Measurements from ENCODE around the gene BLCAP. TPM values are rescaled to one million over a fixed set of nuclear protein-coding genes. Genes with fewer than 3 reads are reported as not detected.

BLCAP gene
- total and polyA plus RNA-seq, 4 donors, result 12.6 to 72.0 (median 49.2) TPM

- no peak for TF ChIP-seq SP1 (IDR thresholded peaks at IDR 0.05)
- TF ChIP-seq, protein P1, sequence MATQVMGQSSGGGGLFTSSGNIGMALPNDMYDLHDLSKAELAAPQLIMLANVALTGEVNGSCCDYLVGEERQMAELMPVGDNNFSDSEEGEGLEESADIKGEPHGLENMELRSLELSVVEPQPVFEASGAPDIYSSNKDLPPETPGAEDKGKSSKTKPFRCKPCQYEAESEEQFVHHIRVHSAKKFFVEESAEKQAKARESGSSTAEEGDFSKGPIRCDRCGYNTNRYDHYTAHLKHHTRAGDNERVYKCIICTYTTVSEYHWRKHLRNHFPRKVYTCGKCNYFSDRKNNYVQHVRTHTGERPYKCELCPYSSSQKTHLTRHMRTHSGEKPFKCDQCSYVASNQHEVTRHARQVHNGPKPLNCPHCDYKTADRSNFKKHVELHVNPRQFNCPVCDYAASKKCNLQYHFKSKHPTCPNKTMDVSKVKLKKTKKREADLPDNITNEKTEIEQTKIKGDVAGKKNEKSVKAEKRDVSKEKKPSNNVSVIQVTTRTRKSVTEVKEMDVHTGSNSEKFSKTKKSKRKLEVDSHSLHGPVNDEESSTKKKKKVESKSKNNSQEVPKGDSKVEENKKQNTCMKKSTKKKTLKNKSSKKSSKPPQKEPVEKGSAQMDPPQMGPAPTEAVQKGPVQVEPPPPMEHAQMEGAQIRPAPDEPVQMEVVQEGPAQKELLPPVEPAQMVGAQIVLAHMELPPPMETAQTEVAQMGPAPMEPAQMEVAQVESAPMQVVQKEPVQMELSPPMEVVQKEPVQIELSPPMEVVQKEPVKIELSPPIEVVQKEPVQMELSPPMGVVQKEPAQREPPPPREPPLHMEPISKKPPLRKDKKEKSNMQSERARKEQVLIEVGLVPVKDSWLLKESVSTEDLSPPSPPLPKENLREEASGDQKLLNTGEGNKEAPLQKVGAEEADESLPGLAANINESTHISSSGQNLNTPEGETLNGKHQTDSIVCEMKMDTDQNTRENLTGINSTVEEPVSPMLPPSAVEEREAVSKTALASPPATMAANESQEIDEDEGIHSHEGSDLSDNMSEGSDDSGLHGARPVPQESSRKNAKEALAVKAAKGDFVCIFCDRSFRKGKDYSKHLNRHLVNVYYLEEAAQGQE (IDR thresholded peaks at IDR 0.05), result no peak
- TF ChIP-seq GABPA (IDR thresholded peaks at IDR 0.05 in 1 of 2, conservative IDR thresholded peaks at IDR 0.05 in 1 of 2), result no peak
- TF ChIP-seq, protein P2, sequence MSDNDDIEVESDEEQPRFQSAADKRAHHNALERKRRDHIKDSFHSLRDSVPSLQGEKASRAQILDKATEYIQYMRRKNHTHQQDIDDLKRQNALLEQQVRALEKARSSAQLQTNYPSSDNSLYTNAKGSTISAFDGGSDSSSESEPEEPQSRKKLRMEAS (IDR thresholded peaks at IDR 0.05), result no peak
- TF ChIP-seq FOXA2 (IDR thresholded peaks at IDR 0.05), result no peak
- TF ChIP-seq JUND (IDR thresholded peaks at IDR 0.05), result no peak
- no peak for TF ChIP-seq EGR1 (IDR thresholded peaks at IDR 0.05; ENCODE audit: low read depth in 2 of 2)
- no peak for TF ChIP-seq TAF1 (conservative IDR thresholded peaks at IDR 0.05)
- Histone ChIP-seq H3K4me1 (ENCODE audit: control insufficient read depth in 4 of 4, insufficient read depth in 4 of 4, low read length in 3 of 4) (no peaks in the 10 kb centered on the region), H3K9ac (ENCODE audit: low read depth in 1 of 2, low read length in 2 of 2) (no peak overlapping the region), H3K4me3 (ENCODE audit: low read depth in 1 of 3, low read length in 3 of 3) (no peak overlapping the region), H3K9me3 (ENCODE audit: control insufficient read depth in 4 of 4, low read length in 3 of 4) (no peaks in the 10 kb centered on the region), H3K27ac (ENCODE audit: low read depth in 1 of 2, low read length in 2 of 2) (no peak overlapping the region), H3K27me3 (ENCODE audit: control insufficient read depth in 4 of 4, insufficient read depth in 4 of 4, low read length in 3 of 4) (no peaks in the 10 kb centered on the region), H3K36me3 (ENCODE audit: control insufficient read depth in 4 of 4, insufficient read depth in 3 of 4, low read depth in 1 of 4, low read length in 3 of 4) (peaks cover 0 to 2% (median 0%) of the 10 kb centered on the region in 4 donors)
- no peak for DNase-seq (ENCODE audit: low spot score)
- 87% methylated on average over 4 of the region's 4 CpGs for WGBS
These were observed 31.1 kb upstream of the BLCAP start for GRCh38 chr20:37558779-37559178.

GRCh38 chr20:37558306-37558705, 30.6 kb upstream of the BLCAP start:
- H3K9ac ChIP-seq (ENCODE audit: low read depth in 1 of 2, low read length in 2 of 2), result no peak overlapping the region
- no peaks in the 10 kb centered on the region for H3K27me3 ChIP-seq (ENCODE audit: control insufficient read depth in 4 of 4, insufficient read depth in 4 of 4, low read length in 3 of 4)
- WGBS, result 83% methylated on average over 4 of the region's 4 CpGs
- no peak for TF ChIP-seq CTCF (IDR thresholded peaks at IDR 0.05; ENCODE audit: low read depth, low read length, missing input control)
- no peak for TF ChIP-seq NR2F2 (IDR thresholded peaks at IDR 0.05)
- no peak for TF ChIP-seq GABPA (IDR thresholded peaks at IDR 0.05 in 1 of 2, conservative IDR thresholded peaks at IDR 0.05 in 1 of 2)
- no peak for TF ChIP-seq FOXA1 (IDR thresholded peaks at IDR 0.05)
- no peak for TF ChIP-seq SP1 (IDR thresholded peaks at IDR 0.05)
- no peak for TF ChIP-seq HNF4A (conservative IDR thresholded peaks at IDR 0.05)
- TF ChIP-seq, protein P3, sequence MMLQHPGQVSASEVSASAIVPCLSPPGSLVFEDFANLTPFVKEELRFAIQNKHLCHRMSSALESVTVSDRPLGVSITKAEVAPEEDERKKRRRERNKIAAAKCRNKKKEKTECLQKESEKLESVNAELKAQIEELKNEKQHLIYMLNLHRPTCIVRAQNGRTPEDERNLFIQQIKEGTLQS (IDR thresholded peaks at IDR 0.05), result no peak
- TF ChIP-seq HNF4G (IDR thresholded peaks at IDR 0.05), result no peak
- TF ChIP-seq RAD21 (IDR thresholded peaks at IDR 0.05), result no peak
- no peak for DNase-seq (ENCODE audit: low spot score)
- no peaks in the 10 kb centered on the region for H3K4me1 ChIP-seq (ENCODE audit: control insufficient read depth in 4 of 4, insufficient read depth in 4 of 4, low read length in 3 of 4)
- no peaks in the 10 kb centered on the region for H3K9me3 ChIP-seq (ENCODE audit: control insufficient read depth in 4 of 4, low read length in 3 of 4)
- no peaks in the 10 kb centered on the region for H3K36me3 ChIP-seq (ENCODE audit: control insufficient read depth in 4 of 4, insufficient read depth in 3 of 4, low read depth in 1 of 4, low read length in 3 of 4)
- no peak overlapping the region for H3K27ac ChIP-seq (ENCODE audit: low read depth in 1 of 2, low read length in 2 of 2)
- H3K4me3 ChIP-seq (ENCODE audit: low read depth in 1 of 3, low read length in 3 of 3), result no peak overlapping the region

Measured in liver (tissue), 9 donors.